ENCODE results near the gene STOML3.

Gene STOML3

GRCh38 chr13:38980750-38981078 is 9.9 kb downstream of the STOML3 start:
- DNase-seq, result no peak

GRCh38 chr13:38979891-38980749 is 10.5 kb downstream of the STOML3 start:
- no peak for DNase-seq

GRCh38 chr13:38970380-38971051 is 20.1 kb downstream of the STOML3 start:
- DNase-seq, result no peak

GRCh38 chr13:38969187-38969586 is 21.4 kb downstream of the STOML3 start:
- no peak for DNase-seq

GRCh38 chr13:38967446-38967845 is 23.2 kb downstream of the STOML3 start:
- DNase-seq, result no peak

- DNase-seq, result no peak
Observed at GRCh38 chr13:38965281-38965680, 25.4 kb downstream of the STOML3 start.

GRCh38 chr13:38960175-38960574 is 30.5 kb downstream of the STOML3 start:
- no peak for DNase-seq

GRCh38 chr13:38957794-38958592 is 32.6 kb downstream of the STOML3 start:
- DNase-seq, result no peak

GRCh38 chr13:38954844-38955243 is 35.8 kb downstream of the STOML3 start:
- DNase-seq, result no peak

- DNase-seq, result no peak
Observed at GRCh38 chr13:38954291-38954690, 36.3 kb downstream of the STOML3 start.

- DNase-seq, result no peak
Observed at GRCh38 chr13:38952827-38953226, 37.8 kb downstream of the STOML3 start.

GRCh38 chr13:38951525-38952313 is 38.9 kb downstream of the STOML3 start:
- DNase-seq, result no peak

- no peak for DNase-seq
Observed at GRCh38 chr13:38950987-38951386, 39.6 kb downstream of the STOML3 start.

GRCh38 chr13:38947054-38947453 is 43.6 kb downstream of the STOML3 start:
- DNase-seq, result no peak

- no peak for DNase-seq
Observed at GRCh38 chr13:38944219-38944618, 46.4 kb downstream of the STOML3 start.

- no peak for DNase-seq
Observed at GRCh38 chr13:38943231-38943630, 47.4 kb downstream of the STOML3 start.

- DNase-seq, result no peak
Observed at GRCh38 chr13:38941353-38941945, 49.2 kb downstream of the STOML3 start.

- no peak for DNase-seq
Observed at GRCh38 chr13:38933786-38934185, 56.8 kb downstream of the STOML3 start.

- no peak for DNase-seq
Observed at GRCh38 chr13:38922170-38922569, 68.5 kb downstream of the STOML3 start.

- DNase-seq, result no peak
Observed at GRCh38 chr13:38921081-38921480, 69.5 kb downstream of the STOML3 start.

Data from suppressor macrophage (primary cell).